Stimulated activated CD4-positive, alpha-beta T cell treated with anti-CD3 and anti-CD28 coated beads, Interleukin-2, amount 100 ng/mL, for 48 hours (primary cell): ENCODE results near the gene AICDA.
A peak's percentile ranks its signal among the peaks of the same experiment; 100 is the strongest.
"Not testable (repeated sequence)": the region's sequence is repeated elsewhere in the genome, so short reads cannot be mapped to it uniquely, and the experiment has no call there.

ENCODE experiments used
- DNase-seq, 2 donors: peaks; one replicate each; pipeline ENCODE4 v3.0.0-alpha.2; 2020

AICDA gene

GRCh38 chr12:8612629-8613028 is at the start of gene AICDA:
AICDA (minus strand) TSS chr12:8612859; CDS start chr12:8612767, 92 bp downstream.
- DNase-seq, result no peak

- DNase-seq, result no peak
Observed at GRCh38 chr12:8661751-8662150, 49.1 kb upstream of the AICDA start.

- DNase-seq, result no peak
Observed at GRCh38 chr12:8661016-8661415, 48.4 kb upstream of the AICDA start.

- DNase-seq, result no peak
Observed at GRCh38 chr12:8658346-8658745, 45.7 kb upstream of the AICDA start.

GRCh38 chr12:8655421-8655820 is 42.8 kb upstream of the AICDA start:
- DNase-seq, result no peak

- DNase-seq, result peak; percentile 60 to 68
Observed at GRCh38 chr12:8648576-8649205, 36.0 kb upstream of the AICDA start.

- no peak for DNase-seq
Observed at GRCh38 chr12:8647968-8648367, 35.3 kb upstream of the AICDA start.

GRCh38 chr12:8644345-8645248 is 31.9 kb upstream of the AICDA start:
- DNase-seq, result peak; percentile 30 to 48

GRCh38 chr12:8642775-8643174 is 30.1 kb upstream of the AICDA start:
- DNase-seq, result no peak

GRCh38 chr12:8639936-8640335 is 27.3 kb upstream of the AICDA start:
- no peak for DNase-seq

GRCh38 chr12:8638951-8639350 is 26.3 kb upstream of the AICDA start:
- DNase-seq, result no peak

- DNase-seq, result no peak
Observed at GRCh38 chr12:8637666-8638065, 25.0 kb upstream of the AICDA start.

- DNase-seq, result no peak
Observed at GRCh38 chr12:8637244-8637643, 24.6 kb upstream of the AICDA start.

- no peak for DNase-seq
Observed at GRCh38 chr12:8636581-8636980, 23.9 kb upstream of the AICDA start.

- not testable (repeated sequence) for DNase-seq
Observed at GRCh38 chr12:8636007-8636346, 23.3 kb upstream of the AICDA start.

- not testable (repeated sequence) for DNase-seq
Observed at GRCh38 chr12:8635342-8636006, 22.8 kb upstream of the AICDA start.

- no peak for DNase-seq
Observed at GRCh38 chr12:8630131-8630530, 17.5 kb upstream of the AICDA start.

GRCh38 chr12:8629486-8630033 is 16.9 kb upstream of the AICDA start:
- DNase-seq, result no peak

GRCh38 chr12:8628731-8629130 is 16.1 kb upstream of the AICDA start:
- no peak for DNase-seq

GRCh38 chr12:8624750-8625149 is 12.1 kb upstream of the AICDA start:
- DNase-seq, result not testable (repeated sequence)

- DNase-seq, result no peak
Observed at GRCh38 chr12:8622646-8623045, 10.0 kb upstream of the AICDA start.

GRCh38 chr12:8615206-8615605 is 2.5 kb upstream of the AICDA start:
- DNase-seq, result no peak

- DNase-seq, result not testable (repeated sequence)
Observed at GRCh38 chr12:8613881-8614280, 1.2 kb upstream of the AICDA start.
